GM12872 (cell line): ENCODE results near the gene KLF3.

ENCODE experiments used
- CTCF ChIP-seq: IDR thresholded peaks from 3 replicates; pipeline ENCODE4 v1.5.1; 2011; ENCODE audit warnings: low read depth, mild to moderate bottlenecking, low read length, moderate library complexity; ENCODE audit not compliant: insufficient read depth

Gene KLF3

GRCh38 chr4:38639242-38639641, 24.8 kb upstream of the KLF3 start:
- TF ChIP-seq CTCF = no peak

GRCh38 chr4:38641811-38642210, 22.2 kb upstream of the KLF3 start:
- no peak for TF ChIP-seq CTCF

- TF ChIP-seq CTCF = no peak
Observed at GRCh38 chr4:38644201-38644600, 19.8 kb upstream of the KLF3 start.

- TF ChIP-seq CTCF = no peak
Observed at GRCh38 chr4:38647101-38647819, 16.7 kb upstream of the KLF3 start.

- TF ChIP-seq CTCF = no peak
Observed at GRCh38 chr4:38650133-38650532, 13.9 kb upstream of the KLF3 start.

GRCh38 chr4:38654273-38654672, 9.7 kb upstream of the KLF3 start:
- no peak for TF ChIP-seq CTCF

GRCh38 chr4:38656111-38656510, 7.9 kb upstream of the KLF3 start:
- TF ChIP-seq CTCF = no peak

- no peak for TF ChIP-seq CTCF
Observed at GRCh38 chr4:38659346-38659745, 4.7 kb upstream of the KLF3 start.
